ENCODE data around the gene CMYA5. TPM values are rescaled to one million over a fixed set of nuclear protein-coding genes. Genes with fewer than 3 reads are reported as not detected.

Gene CMYA5
- total RNA-seq, 1 donor from 2014 or later = 0.60 TPM

GRCh38 chr5:79795764-79796398 lies 106.2 kb downstream of the CMYA5 start:
- H3K27me3 Mint-ChIP-seq (ENCODE audit: low read depth) = no peaks in the 10 kb centered on the region
- no peaks in the 10 kb centered on the region for H3K36me3 Mint-ChIP-seq (ENCODE audit: low read depth)
- H3K4me3 Mint-ChIP-seq (ENCODE audit: unreplicated experiment) = no peak overlapping the region
- DNase-seq (ENCODE audit: low spot score) = no peak
- peaks cover 2% of the 10 kb centered on the region for H3K4me1 Mint-ChIP-seq (ENCODE audit: low read depth)
- TF ChIP-seq, protein P1, sequence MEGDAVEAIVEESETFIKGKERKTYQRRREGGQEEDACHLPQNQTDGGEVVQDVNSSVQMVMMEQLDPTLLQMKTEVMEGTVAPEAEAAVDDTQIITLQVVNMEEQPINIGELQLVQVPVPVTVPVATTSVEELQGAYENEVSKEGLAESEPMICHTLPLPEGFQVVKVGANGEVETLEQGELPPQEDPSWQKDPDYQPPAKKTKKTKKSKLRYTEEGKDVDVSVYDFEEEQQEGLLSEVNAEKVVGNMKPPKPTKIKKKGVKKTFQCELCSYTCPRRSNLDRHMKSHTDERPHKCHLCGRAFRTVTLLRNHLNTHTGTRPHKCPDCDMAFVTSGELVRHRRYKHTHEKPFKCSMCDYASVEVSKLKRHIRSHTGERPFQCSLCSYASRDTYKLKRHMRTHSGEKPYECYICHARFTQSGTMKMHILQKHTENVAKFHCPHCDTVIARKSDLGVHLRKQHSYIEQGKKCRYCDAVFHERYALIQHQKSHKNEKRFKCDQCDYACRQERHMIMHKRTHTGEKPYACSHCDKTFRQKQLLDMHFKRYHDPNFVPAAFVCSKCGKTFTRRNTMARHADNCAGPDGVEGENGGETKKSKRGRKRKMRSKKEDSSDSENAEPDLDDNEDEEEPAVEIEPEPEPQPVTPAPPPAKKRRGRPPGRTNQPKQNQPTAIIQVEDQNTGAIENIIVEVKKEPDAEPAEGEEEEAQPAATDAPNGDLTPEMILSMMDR (IDR thresholded peaks at IDR 0.05) = no peak
- H3K9me3 Mint-ChIP-seq (ENCODE audit: low read depth) = no peaks in the 10 kb centered on the region
- no peak overlapping the region for H3K27ac Mint-ChIP-seq (ENCODE audit: unreplicated experiment)

GRCh38 chr5:79798893-79799590 lies 109.4 kb downstream of the CMYA5 start:
- H3K4me1 Mint-ChIP-seq (ENCODE audit: low read depth) = no peaks in the 10 kb centered on the region
- no peak for DNase-seq (ENCODE audit: low spot score)
- no peak overlapping the region for H3K27ac Mint-ChIP-seq (ENCODE audit: unreplicated experiment)
- no peaks in the 10 kb centered on the region for H3K9me3 Mint-ChIP-seq (ENCODE audit: low read depth)
- no peaks in the 10 kb centered on the region for H3K36me3 Mint-ChIP-seq (ENCODE audit: low read depth)
- TF ChIP-seq, protein P1 (IDR thresholded peaks at IDR 0.05) = no peak
- H3K27me3 Mint-ChIP-seq (ENCODE audit: low read depth) = no peaks in the 10 kb centered on the region
- no peak overlapping the region for H3K4me3 Mint-ChIP-seq (ENCODE audit: unreplicated experiment)

DNA sequence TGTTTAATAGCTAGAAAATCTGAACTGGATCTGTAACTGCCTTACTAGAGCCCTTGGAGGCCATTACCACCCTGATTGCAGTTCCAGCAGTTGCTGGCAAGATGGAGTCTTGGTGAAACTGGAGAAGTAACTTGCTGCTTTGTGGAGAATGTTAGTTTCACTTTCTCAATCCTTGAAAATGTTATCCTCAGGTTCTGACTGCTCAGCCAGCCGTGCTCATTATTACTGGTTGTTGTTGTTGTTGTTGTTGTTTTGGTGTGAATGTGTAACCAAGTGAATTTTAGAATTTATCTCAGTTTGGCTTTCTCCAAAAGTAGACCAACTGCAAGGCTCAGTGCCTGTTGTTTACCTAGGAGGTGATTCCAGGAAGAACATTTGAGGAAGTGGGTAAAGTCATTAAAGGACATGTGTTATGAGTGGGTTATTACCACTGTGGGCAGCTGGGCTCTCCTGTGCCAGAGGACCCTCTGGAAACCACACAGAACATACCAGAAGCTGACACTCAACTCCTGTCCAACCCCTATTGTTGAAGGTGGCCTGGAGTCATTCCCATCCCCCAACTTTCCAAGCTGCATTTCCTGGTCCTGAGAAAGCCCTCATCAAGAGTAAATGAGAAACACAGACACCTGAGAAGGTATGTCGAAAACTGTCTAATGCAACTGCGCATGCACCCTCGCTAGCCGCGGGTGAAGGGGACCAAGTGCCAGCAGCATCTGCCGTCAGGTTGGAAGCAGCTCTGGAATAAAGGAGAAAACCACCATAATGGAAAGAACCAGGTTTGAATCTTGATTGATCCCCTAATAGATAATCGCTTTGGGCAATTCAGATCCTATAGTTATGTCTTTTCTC lies 111.6 kb downstream of the CMYA5 start:
- no peaks in the 10 kb centered on the region for H3K27me3 Mint-ChIP-seq (ENCODE audit: low read depth)

GRCh38 chr5:79802406-79802805 lies 112.8 kb downstream of the CMYA5 start:
- Mint-ChIP-seq H3K9me3 (ENCODE audit: low read depth) (no peaks in the 10 kb centered on the region), H3K4me3 (ENCODE audit: unreplicated experiment) (no peak overlapping the region), H3K27ac (ENCODE audit: unreplicated experiment) (no peak overlapping the region), H3K4me1 (ENCODE audit: low read depth) (no peaks in the 10 kb centered on the region), H3K36me3 (ENCODE audit: low read depth) (no peaks in the 10 kb centered on the region), H3K27me3 (ENCODE audit: low read depth) (no peaks in the 10 kb centered on the region)
- DNase-seq (ENCODE audit: low spot score) = no peak
- TF ChIP-seq, protein P1 (IDR thresholded peaks at IDR 0.05) = no peak

More for the DNA sequence above, 111.6 kb downstream of the CMYA5 start:
- Mint-ChIP-seq H3K27ac (ENCODE audit: unreplicated experiment) (no peak overlapping the region), H3K4me1 (ENCODE audit: low read depth) (no peaks in the 10 kb centered on the region), H3K36me3 (ENCODE audit: low read depth) (no peaks in the 10 kb centered on the region), H3K4me3 (ENCODE audit: unreplicated experiment) (no peak overlapping the region), H3K9me3 (ENCODE audit: low read depth) (no peaks in the 10 kb centered on the region)
- no peak for DNase-seq (ENCODE audit: low spot score)
- TF ChIP-seq, protein P1 (IDR thresholded peaks at IDR 0.05) = no peak

- TF ChIP-seq, protein P1 (IDR thresholded peaks at IDR 0.05) = no peak
- Mint-ChIP-seq H3K4me3 (ENCODE audit: unreplicated experiment) (no peak overlapping the region), H3K4me1 (ENCODE audit: low read depth) (no peaks in the 10 kb centered on the region), H3K36me3 (ENCODE audit: low read depth) (no peaks in the 10 kb centered on the region), H3K27me3 (ENCODE audit: low read depth) (no peaks in the 10 kb centered on the region), H3K27ac (ENCODE audit: unreplicated experiment) (no peak overlapping the region), H3K9me3 (ENCODE audit: low read depth) (no peaks in the 10 kb centered on the region)
- DNase-seq (ENCODE audit: low spot score) = no peak
Observed at GRCh38 chr5:79803007-79803406, 113.4 kb downstream of the CMYA5 start.

Measured in chondrocyte (in vitro differentiated cells).